Lower leg skin (tissue), 4 donors: Measurements from ENCODE around the gene ALDOC. TPM values are rescaled to one million over a fixed set of nuclear protein-coding genes. Genes with fewer than 3 reads are reported as not detected.
"Not testable (repeated sequence)": the region's sequence is repeated elsewhere in the genome, so short reads cannot be mapped to it uniquely, and the experiment has no call there.

Experiments used
- DNase-seq, 2 donors: peaks; one replicate each; pipeline ENCODE4 v3.0.0-alpha.2; 2019; ENCODE audit warnings: low spot score in 2 of 2
- H3K4me3 ChIP-seq: fragments of 200-600 bp; sonication (generic); 2 replicates; pipeline ENCODE4 v1.5.1; 2017; ENCODE audit warnings: mild to moderate bottlenecking, low read depth; ENCODE audit not compliant: poor library complexity, severe bottlenecking
- POLR2A ChIP-seq, 2 donors: fragments of 450-650 bp; IDR thresholded peaks; one replicate each; pipeline ENCODE4 v1.6.1; 2016 to 2017; ENCODE audit warnings: antibody characterized with exemption in 2 of 2, mild to moderate bottlenecking in 1 of 2, moderate library complexity in 1 of 2
- WGBS, 2 donors: methylation state at CpG; one replicate each; pipeline ENCODE4 v1.1.5; 2018; 5-methylcytosine and 5-hydroxymethylcytosine counted together
- intact Hi-C: fragments of 100-400 bp; cut with DNase I; formaldehyde crosslinking; loops from one replicate; pipeline ENCODE4 v1.15.0; 2023; ENCODE audit warnings: low total_unique reads
- total RNA-seq, 4 donors: library from RNA; depleted of rRNA; stranded (reverse); fragments of >200 nt; gene quantifications; one replicate each; pipeline ENCODE4 v1.1.0, GENCODE V29; 2016
- TF ChIP-seq, protein P1 (sequence below), 3 donors: fragments of 450-650 bp; IDR thresholded peaks; one replicate each; pipeline ENCODE4 v1.5.1; 2016; ENCODE audit warnings: antibody characterized with exemption in 3 of 3, mild to moderate bottlenecking in 3 of 3, moderate library complexity in 2 of 3

ALDOC gene
- total RNA-seq, 4 donors from 2014 or later, result 109 to 186 (median 138) TPM

DNA sequence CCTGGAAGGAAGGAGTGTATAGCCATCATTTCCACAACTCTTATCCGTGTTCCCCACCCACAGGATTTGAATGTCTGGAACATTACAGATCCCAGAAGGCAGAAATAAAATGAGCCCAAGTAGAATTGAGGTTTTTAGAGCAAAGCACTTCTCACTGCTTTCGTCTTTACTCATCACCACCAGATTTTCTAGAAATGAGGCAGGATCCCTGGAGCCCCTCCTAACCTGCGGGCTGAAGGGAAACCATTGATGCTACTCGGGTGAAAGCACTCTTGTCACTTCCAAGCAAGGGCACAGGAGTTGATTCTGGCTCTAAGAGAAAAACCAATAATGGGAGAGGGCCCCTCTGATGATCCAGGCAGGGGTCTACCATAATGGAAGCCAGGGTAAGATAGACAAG is 2.8 kb upstream of the ALDOC start:
- intact Hi-C loops, result no loop called here
- TF ChIP-seq, protein P1, sequence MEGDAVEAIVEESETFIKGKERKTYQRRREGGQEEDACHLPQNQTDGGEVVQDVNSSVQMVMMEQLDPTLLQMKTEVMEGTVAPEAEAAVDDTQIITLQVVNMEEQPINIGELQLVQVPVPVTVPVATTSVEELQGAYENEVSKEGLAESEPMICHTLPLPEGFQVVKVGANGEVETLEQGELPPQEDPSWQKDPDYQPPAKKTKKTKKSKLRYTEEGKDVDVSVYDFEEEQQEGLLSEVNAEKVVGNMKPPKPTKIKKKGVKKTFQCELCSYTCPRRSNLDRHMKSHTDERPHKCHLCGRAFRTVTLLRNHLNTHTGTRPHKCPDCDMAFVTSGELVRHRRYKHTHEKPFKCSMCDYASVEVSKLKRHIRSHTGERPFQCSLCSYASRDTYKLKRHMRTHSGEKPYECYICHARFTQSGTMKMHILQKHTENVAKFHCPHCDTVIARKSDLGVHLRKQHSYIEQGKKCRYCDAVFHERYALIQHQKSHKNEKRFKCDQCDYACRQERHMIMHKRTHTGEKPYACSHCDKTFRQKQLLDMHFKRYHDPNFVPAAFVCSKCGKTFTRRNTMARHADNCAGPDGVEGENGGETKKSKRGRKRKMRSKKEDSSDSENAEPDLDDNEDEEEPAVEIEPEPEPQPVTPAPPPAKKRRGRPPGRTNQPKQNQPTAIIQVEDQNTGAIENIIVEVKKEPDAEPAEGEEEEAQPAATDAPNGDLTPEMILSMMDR (IDR thresholded peaks at IDR 0.05), result no peak
- no peak for TF ChIP-seq POLR2A (IDR thresholded peaks at IDR 0.05)
- no peak for DNase-seq
- no peak overlapping the region for H3K4me3 ChIP-seq
- 88 to 94% methylated on average over 4 of the region's 4 CpGs for WGBS, 2 donors

DNA sequence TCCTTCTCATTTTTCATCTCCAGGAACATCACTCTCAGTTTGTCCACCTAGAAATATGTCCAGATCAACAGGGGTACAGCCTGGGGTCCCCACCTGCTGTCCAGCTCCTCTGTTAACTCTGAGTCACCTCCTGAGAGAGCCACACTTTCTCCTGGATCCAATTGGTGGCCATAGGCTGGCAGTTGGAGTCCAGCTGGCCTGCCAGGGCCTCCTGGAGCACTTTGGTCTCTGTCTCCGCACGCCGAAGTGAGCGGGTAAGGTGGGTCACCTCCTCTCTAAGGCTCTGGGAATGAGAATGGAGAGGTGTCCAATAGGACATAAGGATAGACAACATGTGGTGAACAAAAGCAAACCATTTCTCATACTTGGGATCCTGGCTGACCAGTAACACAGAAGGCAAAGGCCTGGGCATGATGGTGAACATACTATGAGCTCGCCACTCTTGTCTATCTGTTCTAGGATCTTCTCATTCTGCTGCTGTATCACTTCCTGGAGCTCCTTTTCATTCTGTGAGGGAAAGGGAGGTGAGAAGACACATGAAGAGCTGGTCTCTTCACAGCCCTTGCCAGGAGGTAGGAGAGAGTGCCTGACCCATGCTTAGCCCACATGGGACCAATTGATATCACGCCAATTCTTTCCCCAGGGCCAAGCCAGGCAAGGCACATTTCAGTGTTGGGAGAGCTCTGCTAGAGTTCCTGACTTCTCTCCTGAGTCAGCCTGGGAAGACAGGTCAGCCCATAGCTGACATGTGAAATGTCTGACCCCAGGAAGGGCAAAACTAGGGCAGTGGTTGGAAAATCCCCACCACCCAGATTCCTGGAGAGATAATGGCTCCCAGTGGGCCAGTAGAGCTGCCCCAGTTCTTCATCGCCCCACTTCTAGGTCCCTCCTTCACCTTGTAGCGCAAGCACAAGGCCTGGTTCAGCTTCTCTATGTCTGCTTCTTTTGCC is 1.8 kb upstream of the ALDOC start:
- DNase-seq, result no peak
- no peak for TF ChIP-seq POLR2A (IDR thresholded peaks at IDR 0.05)
- TF ChIP-seq, protein P1 (IDR thresholded peaks at IDR 0.05), result no peak
- WGBS, 2 donors, result 95 to 99% methylated on average over 8 of the region's 8 CpGs
- H3K4me3 ChIP-seq, result no peak overlapping the region
- intact Hi-C loops, result no loop called here

DNA sequence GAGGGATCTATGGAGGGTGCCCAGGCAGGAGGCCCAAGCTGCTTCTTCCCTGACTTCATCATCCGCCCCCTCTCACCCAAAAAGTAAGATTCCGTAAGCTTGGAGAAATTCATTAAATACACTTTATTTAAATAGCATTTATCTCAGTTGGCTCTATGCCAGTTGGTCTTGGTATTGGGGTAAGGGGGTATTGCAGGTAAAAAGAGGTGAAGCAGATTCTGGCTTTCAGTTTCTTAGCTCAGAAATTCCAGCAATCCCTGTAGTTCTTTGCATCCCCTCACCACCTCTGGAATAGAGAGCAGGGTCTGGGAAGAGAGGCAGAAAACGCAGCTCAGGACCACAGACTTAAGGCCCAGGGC is 750 bp upstream of the ALDOC start:
- WGBS, 2 donors, result 96 to 97% methylated on average over 3 of the region's 3 CpGs
- TF ChIP-seq POLR2A (IDR thresholded peaks at IDR 0.05), result no peak
- DNase-seq, result no peak
- no peak overlapping the region for H3K4me3 ChIP-seq
- intact Hi-C loops, result no loop called here

DNA sequence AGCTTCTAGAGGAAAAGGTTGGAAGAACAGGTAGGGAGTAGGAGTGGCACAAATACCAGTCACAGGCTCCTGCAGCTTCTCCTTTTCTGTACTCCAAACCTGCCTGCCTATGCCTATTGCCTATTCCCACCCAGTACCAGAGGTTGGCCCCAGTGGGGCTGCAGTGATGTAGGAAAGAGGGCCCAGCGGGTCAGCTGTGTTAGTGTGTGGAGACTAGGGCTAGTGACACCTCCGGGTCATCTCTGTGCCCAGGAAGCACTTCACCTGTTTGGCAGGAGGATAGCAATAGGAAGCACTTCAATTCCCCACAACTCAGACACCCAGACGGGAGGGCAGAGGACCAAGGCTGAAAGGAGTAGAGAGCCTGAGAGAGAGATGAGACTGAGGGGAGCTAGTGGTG is 679 bp downstream of the ALDOC start:
- 69 to 78% methylated on average over 3 of the region's 3 CpGs for WGBS, 2 donors

DNA sequence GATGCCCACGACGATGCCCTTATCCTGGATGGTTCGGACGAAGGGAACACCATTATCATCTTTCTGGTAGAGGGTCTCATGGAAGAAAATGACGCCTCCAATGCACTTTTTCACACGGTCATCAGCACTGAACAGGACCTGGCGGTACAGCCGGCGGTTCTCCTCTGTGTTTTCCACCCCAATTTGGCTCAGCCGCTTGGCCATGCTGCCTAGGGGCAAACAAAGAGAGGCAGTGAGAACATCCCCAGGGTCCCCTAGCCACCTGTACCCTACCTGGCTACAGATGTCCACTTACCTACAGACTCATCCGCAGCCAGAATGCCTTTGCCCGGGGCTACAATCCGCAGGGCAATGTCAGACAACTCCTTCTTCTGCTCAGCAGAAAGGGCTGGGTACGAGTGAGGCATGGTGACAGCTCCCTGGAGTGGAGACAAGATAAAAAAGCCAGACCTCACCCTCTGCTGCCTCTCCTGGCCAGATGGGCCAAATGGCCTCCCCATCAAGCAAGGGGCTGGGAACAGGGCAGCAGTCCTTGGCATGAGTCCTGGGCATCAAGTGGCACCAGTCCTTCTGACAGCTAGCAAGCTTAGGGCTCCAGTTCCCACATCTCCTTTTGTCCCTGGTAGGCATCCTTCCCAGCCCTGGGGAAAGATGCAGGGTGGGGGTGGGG is 1.4 kb downstream of the ALDOC start:
- no peak for TF ChIP-seq POLR2A (IDR thresholded peaks at IDR 0.05)
- TF ChIP-seq, protein P1 (IDR thresholded peaks at IDR 0.05), result no peak
- DNase-seq, result no peak
- no peak overlapping the region for H3K4me3 ChIP-seq
- 92% methylated on average over 14 of the region's 14 CpGs for WGBS, 2 donors
- intact Hi-C loops, result no loop called here

More for the DNA sequence above, 679 bp downstream of the ALDOC start:
- intact Hi-C loops, DNase-seq, H3K4me3 ChIP-seq: not testable (repeated sequence)

DNA sequence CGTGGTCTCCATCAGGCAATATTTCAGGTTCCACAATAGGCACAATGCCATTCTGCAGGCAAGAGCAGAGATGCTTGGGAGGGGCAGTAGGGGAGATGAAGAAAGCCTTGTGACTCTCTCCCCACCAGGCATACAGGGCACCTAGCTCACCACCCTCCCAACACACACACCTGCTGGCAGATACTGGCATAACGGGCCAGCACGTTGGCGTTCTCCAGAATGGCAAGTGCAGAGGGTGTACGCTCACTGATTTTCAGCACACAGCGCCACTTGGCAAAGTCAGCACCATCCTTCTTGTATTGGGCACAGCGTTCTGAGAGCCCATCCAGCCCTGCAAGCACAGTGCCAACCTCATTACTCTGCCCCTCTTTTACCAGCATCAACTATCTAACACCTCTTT is 2.2 kb downstream of the ALDOC start:
- H3K4me3 ChIP-seq, result no peak overlapping the region
- TF ChIP-seq, protein P1 (IDR thresholded peaks at IDR 0.05), result no peak
- no peak for TF ChIP-seq POLR2A (IDR thresholded peaks at IDR 0.05)
- 86 to 87% methylated on average over 7 of the region's 7 CpGs for WGBS, 2 donors
- intact Hi-C loops, result no loop called here
- no peak for DNase-seq
